Activated CD8-positive, alpha-beta memory T cell treated with anti-CD3 and anti-CD28 coated beads, Interleukin-2, amount 50 U/mL, for 24 hours (primary cell): ENCODE results near the gene KRT76.
"Not testable (repeated sequence)": the region's sequence is repeated elsewhere in the genome, so short reads cannot be mapped to it uniquely, and the experiment has no call there.

Experiments used
- DNase-seq: peaks from one replicate; pipeline ENCODE4 v3.0.0-alpha.2; 2020; ENCODE audit errors: extremely low read depth

Gene KRT76

GRCh38 chr12:52781399-52782082, 4.4 kb upstream of the KRT76 start:
- no peak for DNase-seq

- DNase-seq, result no peak
Measured at GRCh38 chr12:52779914-52780313, 2.8 kb upstream of the KRT76 start.

GRCh38 chr12:52778833-52779232, 1.7 kb upstream of the KRT76 start:
- DNase-seq, result no peak

DNA sequence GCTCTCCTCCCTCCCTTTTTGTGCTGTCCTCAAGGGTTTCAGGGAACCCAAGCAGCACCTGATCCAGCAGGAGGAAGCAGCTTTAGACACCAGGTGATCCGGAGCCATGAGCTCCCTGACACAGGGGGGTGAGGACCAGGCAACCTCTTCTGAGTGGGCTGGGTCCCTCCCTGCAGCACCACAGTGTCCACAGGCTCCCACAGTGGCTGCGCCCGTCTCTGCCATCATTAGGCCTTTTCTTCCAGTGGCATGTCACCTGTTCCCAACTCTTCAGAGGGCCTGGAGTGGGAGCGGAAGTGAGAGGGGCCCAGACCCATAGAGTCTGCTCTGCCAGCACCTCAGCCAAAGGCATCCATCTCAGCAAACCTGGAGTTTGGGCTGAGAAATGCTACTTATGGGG, 421 bp upstream of the KRT76 start:
- no peak for DNase-seq

DNA sequence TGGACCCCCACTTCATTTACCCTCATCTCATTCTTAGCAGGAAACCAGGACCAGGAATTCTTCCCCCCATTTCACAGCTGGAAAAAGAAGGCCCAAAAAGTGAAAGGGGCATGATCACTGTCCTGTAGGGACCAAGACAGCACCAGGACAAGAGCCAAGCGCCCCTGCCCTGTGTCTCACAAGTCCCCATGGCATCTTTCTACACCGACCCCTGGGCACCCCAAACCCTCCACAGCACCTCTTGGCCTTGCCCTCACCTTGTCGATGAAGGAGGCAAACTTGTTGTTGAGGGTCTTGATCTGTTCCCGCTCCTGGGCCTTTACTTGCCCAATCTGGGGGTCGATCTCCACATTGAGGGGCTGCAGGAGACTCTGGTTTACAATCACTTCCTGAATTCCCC, 710 bp downstream of the KRT76 start:
- no peak for DNase-seq

DNA sequence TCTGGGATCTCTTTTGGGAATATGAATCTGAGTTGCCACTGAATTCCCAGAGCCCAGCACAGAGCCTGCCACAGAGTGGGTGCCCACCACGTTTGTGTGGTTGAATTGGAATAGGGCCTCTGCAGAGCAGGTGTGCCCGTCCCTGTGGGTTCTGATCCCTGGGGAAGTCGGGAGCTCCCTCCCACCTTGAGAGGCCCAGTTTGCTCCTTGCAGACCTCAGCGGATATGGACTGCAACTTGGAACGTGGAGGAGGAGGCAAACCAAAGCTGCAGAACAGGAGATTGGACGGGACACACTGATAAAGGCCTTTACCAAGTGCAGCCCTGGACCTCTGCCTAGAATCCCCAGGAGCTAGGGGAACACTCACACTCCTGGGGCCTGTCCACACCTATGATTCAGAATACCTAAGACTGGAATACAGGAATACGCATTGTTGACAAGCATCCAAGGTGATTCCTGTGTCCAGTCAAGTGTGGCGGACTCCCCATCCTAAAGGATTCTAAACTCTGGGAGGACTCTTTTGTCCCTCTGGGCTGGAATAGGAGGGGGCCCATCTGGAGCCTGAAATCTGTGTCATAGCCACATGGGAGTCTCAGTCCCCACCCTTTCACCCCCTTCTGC, 2.4 kb downstream of the KRT76 start:
- DNase-seq, result no peak

GRCh38 chr12:52772772-52773171, 4.4 kb downstream of the KRT76 start:
- DNase-seq, result no peak

GRCh38 chr12:52772188-52772587, 5.0 kb downstream of the KRT76 start:
- no peak for DNase-seq

- no peak for DNase-seq
Measured at GRCh38 chr12:52771505-52771904, 5.6 kb downstream of the KRT76 start.

GRCh38 chr12:52771088-52771487, 6.1 kb downstream of the KRT76 start:
- DNase-seq, result no peak

- DNase-seq, result no peak
Measured at GRCh38 chr12:52769946-52770345, 7.2 kb downstream of the KRT76 start.

GRCh38 chr12:52769354-52769753, 7.8 kb downstream of the KRT76 start:
- no peak for DNase-seq

DNA sequence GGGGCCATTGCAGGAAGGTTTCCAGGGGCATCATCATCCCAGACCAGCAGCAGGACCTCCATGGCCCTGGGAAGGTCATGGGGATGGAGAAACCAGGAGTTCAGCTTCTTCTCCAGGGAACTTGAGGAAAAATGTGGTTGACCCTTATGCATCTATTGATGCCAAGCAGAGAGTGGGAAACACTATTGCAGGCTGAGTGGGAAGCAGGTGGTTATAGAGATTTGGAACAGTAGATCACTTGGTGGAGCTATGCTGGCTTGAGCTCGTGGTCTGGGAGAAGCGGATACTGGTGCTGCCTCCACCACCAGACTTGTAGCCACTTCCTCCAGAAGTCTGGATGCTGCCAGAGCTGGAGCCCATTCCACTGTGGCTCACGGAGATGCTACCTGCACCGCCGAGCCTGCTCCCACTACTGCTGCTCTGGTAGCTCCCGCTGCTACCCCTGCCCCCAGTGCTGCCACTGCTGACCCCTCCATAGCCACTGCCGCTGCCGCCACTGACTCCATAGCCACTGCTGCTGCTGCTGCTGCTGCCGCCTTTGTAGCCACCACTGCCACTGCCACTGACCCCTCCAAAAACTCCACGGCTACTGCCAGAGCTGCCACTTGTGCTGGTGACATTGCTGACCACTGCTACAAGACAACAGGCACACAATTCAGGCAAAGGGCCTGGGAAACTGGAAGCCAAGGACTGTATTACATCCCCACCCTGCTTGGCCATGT, 8.5 kb downstream of the KRT76 start:
- no peak for DNase-seq

- DNase-seq, result no peak
Measured at GRCh38 chr12:52767427-52767826, 9.7 kb downstream of the KRT76 start.

DNA sequence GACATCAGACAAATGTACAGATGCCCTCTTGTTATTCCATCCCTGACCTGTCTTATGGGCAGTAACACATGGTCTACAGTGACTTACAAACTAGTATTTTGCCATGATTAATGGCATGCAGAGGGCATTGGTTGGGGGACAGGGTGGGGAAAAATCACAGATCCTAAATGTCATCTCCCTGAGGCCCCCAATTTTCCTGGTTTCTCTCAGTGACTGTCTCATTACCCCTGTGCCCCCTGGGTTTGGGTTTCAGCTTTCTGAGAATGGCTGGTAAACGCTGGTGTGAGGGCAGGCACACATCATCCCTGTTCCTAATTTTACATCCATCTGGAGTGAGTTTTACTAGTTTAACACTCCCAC, 10.1 kb downstream of the KRT76 start:
- DNase-seq, result no peak

- DNase-seq, result no peak
Measured at GRCh38 chr12:52766351-52767019, 10.7 kb downstream of the KRT76 start.

DNA sequence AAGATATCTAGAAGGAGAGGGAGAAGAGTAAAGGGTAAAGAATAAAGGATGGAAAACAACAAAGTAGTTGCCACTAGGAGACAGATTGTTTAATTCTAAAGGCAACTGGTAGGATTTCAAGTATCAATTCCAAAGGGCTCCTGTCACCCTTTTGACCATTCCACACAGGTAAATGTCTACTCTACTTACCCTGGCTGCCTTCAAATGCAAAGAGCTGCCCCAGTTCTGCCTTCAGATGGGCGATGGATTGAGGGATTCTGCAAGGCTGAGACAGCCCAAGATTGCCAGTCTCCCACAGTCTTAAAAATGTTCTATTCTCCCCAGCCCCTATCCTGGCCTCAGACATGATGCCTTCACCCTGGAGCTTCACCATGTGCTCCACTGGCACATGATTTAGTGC, 11.4 kb downstream of the KRT76 start:
- no peak for DNase-seq

DNA sequence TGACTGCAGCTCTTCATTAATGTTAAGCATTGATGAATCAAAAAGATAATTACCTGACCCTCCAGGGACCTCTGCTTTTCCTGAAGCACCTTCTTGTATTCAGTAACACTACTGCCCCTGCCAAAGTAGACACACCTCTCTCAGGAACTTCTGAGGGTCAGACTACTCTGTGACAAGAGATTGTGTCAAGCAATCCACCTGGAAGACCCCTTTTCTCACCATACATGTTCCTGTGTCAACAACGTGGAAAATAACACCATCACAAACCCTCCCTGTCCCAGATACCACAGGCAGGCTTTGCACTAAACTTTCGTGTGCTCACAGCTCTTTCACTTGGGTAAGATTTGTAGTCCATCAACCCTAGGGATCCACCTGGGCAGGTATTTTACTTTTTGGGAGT, 13.2 kb downstream of the KRT76 start:
- DNase-seq, result no peak

GRCh38 chr12:52763036-52763659, 14.0 kb downstream of the KRT76 start:
- DNase-seq, result no peak

GRCh38 chr12:52761802-52762201, 15.3 kb downstream of the KRT76 start:
- DNase-seq, result no peak

DNA sequence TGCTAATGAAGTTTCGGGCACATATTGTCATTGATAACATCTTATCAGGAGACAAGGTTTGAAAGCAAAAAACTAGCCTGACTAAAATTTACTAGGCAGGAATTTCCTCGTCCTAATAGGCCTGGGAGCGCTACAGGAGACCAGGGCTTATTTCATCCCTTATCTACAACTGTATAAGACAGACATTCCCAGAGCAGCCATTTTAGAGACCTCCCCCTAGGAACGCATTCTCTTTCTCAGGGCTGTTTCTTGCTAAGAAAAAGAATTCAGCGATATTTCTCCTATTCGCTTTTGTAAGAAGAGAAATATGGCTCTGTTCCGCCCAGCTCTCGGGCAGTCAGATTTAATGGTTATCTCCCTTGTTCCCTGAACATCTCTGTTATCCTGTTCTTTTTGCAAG, 15.9 kb downstream of the KRT76 start:
- DNase-seq, result not testable (repeated sequence)

DNA sequence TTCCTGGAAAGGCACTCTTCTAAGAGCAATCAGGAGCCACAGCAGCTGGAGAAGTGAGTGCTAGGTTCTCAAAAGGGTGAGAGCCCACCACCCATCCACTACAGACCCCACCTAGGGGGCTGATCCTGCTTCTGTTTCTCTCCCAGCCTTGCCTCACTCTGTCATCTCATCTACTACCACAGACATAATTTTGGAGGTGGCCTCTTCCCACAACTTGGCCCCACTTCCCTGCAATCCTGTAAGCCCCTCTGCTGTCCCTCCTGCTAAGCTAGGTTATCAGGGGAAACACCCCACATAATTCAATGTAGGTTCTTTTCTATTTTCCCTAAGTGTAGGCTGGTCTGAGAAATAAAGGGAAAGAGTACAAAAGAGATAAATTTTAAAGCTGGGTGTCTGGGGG, 16.5 kb downstream of the KRT76 start:
- no peak for DNase-seq
